Measurements from ENCODE around the gene RPUSD4. TPM values are rescaled to one million over a fixed set of nuclear protein-coding genes. Genes with fewer than 3 reads are reported as not detected.

RPUSD4 gene
- total and polyA plus RNA-seq, 2 experiments from 2014 or later = 15.2 to 36.5 TPM

- no peak for DNase-seq (ENCODE audit: low read depth in 1 of 2, low spot score in 1 of 2)
- H3K27me3 ChIP-seq = no peaks in the 10 kb centered on the region
- no peaks in the 10 kb centered on the region for H3K9me3 ChIP-seq (ENCODE audit: low read depth)
- no peaks in the 10 kb centered on the region for H3K36me3 ChIP-seq
- no peak overlapping the region for H3K4me3 ChIP-seq
- TF ChIP-seq, protein P1, sequence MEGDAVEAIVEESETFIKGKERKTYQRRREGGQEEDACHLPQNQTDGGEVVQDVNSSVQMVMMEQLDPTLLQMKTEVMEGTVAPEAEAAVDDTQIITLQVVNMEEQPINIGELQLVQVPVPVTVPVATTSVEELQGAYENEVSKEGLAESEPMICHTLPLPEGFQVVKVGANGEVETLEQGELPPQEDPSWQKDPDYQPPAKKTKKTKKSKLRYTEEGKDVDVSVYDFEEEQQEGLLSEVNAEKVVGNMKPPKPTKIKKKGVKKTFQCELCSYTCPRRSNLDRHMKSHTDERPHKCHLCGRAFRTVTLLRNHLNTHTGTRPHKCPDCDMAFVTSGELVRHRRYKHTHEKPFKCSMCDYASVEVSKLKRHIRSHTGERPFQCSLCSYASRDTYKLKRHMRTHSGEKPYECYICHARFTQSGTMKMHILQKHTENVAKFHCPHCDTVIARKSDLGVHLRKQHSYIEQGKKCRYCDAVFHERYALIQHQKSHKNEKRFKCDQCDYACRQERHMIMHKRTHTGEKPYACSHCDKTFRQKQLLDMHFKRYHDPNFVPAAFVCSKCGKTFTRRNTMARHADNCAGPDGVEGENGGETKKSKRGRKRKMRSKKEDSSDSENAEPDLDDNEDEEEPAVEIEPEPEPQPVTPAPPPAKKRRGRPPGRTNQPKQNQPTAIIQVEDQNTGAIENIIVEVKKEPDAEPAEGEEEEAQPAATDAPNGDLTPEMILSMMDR (IDR thresholded peaks at IDR 0.05; ENCODE audit: low read depth, low read length) = no peak
- H3K27ac ChIP-seq = no peak overlapping the region
- H3K4me1 ChIP-seq (ENCODE audit: low read depth) = peaks cover 6% of the 10 kb centered on the region
Measured at GRCh38 chr11:126158054-126158791, 53.2 kb downstream of the RPUSD4 start.

- TF ChIP-seq, protein P1 (IDR thresholded peaks at IDR 0.05; ENCODE audit: low read depth, low read length) = no peak
- Histone ChIP-seq H3K27ac (no peak overlapping the region), H3K27me3 (no peaks in the 10 kb centered on the region), H3K36me3 (no peaks in the 10 kb centered on the region), H3K9me3 (ENCODE audit: low read depth) (no peaks in the 10 kb centered on the region), H3K4me1 (ENCODE audit: low read depth) (peaks cover 6% of the 10 kb centered on the region), H3K4me3 (no peak overlapping the region)
- no peak for DNase-seq (ENCODE audit: low read depth in 1 of 2, low spot score in 1 of 2)
Measured at GRCh38 chr11:126157326-126158030, 54.0 kb downstream of the RPUSD4 start.

- TF ChIP-seq, protein P1 (IDR thresholded peaks at IDR 0.05; ENCODE audit: low read depth, low read length) = no peak
- Histone ChIP-seq H3K4me3 (no peak overlapping the region), H3K9me3 (ENCODE audit: low read depth) (no peaks in the 10 kb centered on the region), H3K27ac (no peak overlapping the region), H3K4me1 (ENCODE audit: low read depth) (peaks cover 6% of the 10 kb centered on the region), H3K36me3 (no peaks in the 10 kb centered on the region), H3K27me3 (no peaks in the 10 kb centered on the region)
- DNase-seq (ENCODE audit: low read depth in 1 of 2, low spot score in 1 of 2) = no peak
Measured at GRCh38 chr11:126156814-126157213, 54.6 kb downstream of the RPUSD4 start.

GRCh38 chr11:126155402-126156187, 55.9 kb downstream of the RPUSD4 start:
- TF ChIP-seq, protein P1 (IDR thresholded peaks at IDR 0.05; ENCODE audit: low read depth, low read length) = no peak
- Histone ChIP-seq H3K27me3 (no peaks in the 10 kb centered on the region), H3K36me3 (no peaks in the 10 kb centered on the region), H3K4me3 (no peak overlapping the region), H3K4me1 (ENCODE audit: low read depth) (peaks cover 6% of the 10 kb centered on the region), H3K27ac (no peak overlapping the region), H3K9me3 (ENCODE audit: low read depth) (no peaks in the 10 kb centered on the region)
- no peak for DNase-seq (ENCODE audit: low read depth in 1 of 2, low spot score in 1 of 2)

DNA sequence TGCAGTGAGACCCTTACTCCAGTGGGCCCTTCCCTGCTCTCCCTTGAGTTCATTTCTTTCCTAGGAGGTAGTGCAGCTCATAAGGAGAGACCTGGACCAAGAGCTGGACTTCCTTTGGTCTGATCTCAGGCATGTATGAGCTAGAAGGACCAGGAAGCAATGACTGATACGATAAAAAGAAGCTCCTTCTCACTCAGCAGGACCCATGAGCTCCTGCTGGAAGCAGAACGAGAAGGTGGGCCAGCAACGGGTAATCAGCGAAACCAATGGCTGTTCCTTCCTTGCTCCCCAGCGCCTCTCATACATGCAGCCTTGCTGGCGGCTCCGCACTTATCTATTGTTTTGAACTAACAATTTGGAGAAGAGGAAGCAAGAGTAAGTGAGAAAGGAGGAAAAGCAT, 56.8 kb downstream of the RPUSD4 start:
- TF ChIP-seq, protein P1 (IDR thresholded peaks at IDR 0.05; ENCODE audit: low read depth, low read length) = no peak
- H3K9me3 ChIP-seq (ENCODE audit: low read depth) = no peaks in the 10 kb centered on the region
- no peak for DNase-seq (ENCODE audit: low read depth in 1 of 2, low spot score in 1 of 2)
- H3K4me3 ChIP-seq = no peak overlapping the region
- H3K27ac ChIP-seq = no peak overlapping the region
- no peaks in the 10 kb centered on the region for H3K27me3 ChIP-seq
- H3K36me3 ChIP-seq = no peaks in the 10 kb centered on the region
- peaks cover 3% of the 10 kb centered on the region for H3K4me1 ChIP-seq (ENCODE audit: low read depth)
